Measurements from ENCODE around the gene TSPAN16.

TSPAN16 gene

DNA sequence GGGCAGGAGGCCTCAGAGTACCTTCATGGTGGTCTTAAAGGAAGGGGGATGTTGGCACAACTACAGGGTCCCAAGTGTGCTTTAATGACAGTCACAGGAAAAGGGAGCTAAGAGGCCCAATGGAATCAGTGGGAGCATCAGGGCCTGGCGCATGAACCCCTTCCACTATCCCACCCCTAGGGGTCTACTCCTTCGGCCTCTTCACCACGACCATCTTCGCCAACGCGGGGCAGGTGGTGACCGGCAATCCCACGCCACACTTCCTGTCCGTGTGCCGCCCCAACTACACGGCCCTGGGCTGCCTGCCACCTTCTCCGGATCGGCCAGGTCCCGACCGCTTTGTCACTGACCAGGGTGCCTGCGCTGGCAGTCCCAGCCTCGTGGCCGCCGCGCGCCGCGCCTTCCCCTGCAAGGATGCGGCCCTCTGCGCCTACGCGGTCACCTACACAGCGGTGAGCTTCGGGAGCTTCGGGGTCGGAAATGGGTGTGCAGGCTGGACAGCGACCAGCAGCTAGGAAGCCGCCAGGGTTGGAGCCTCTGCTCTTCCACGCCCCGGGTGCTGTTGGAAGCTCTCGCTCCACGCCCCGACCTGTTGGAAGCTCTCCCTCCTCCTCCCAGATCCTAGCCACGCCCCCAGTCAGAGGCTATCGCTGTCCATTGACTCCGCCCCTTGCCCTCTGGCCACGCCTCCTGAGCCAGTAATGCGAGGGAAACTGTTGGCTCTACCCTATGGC is 65.2 kb downstream of the TSPAN16 start:
- ATAC-seq (ENCODE audit: insufficient read depth, low read depth) (no peak), DNase-seq (no peak)
- peaks cover 4% of the 10 kb centered on the region for H3K36me3 ChIP-seq (ENCODE audit: insufficient read depth, low read length)
- no peak overlapping the region for H3K4me2 ChIP-seq (ENCODE audit: insufficient read depth, low read length)
- no peaks in the 10 kb centered on the region for H3K79me2 ChIP-seq (ENCODE audit: insufficient read depth, low read length)
- no peak overlapping the region for H3K4me3 ChIP-seq (ENCODE audit: low read depth in 1 of 2, low read length in 2 of 2)
- no peak overlapping the region for H3K27ac ChIP-seq (ENCODE audit: low read length)
- no peak overlapping the region for H2AFZ ChIP-seq (ENCODE audit: low read depth, low read length)
- H3K4me1 ChIP-seq (ENCODE audit: insufficient read depth, low read length) = peaks cover under 1% of the 10 kb centered on the region; the same call in 1 of the 2 replicates
- H3K27me3 ChIP-seq (ENCODE audit: insufficient read depth, low read length, poor library complexity) = no peaks in the 10 kb centered on the region
- H4K20me1 ChIP-seq (ENCODE audit: insufficient read depth, low read length) = peaks cover 3% of the 10 kb centered on the region; the same call in 1 of the 2 replicates
- no peak overlapping the region for H3K9ac ChIP-seq (ENCODE audit: low read depth, low read length)
- H3K9me3 ChIP-seq (ENCODE audit: insufficient read depth, low read length, severe bottlenecking) = no peaks in the 10 kb centered on the region
- TF ChIP-seq EZH2 (IDR thresholded peaks at IDR 0.05; ENCODE audit: borderline replicate concordance, low read depth, low read length, severe bottlenecking) = no peak
- TF ChIP-seq, protein P1, sequence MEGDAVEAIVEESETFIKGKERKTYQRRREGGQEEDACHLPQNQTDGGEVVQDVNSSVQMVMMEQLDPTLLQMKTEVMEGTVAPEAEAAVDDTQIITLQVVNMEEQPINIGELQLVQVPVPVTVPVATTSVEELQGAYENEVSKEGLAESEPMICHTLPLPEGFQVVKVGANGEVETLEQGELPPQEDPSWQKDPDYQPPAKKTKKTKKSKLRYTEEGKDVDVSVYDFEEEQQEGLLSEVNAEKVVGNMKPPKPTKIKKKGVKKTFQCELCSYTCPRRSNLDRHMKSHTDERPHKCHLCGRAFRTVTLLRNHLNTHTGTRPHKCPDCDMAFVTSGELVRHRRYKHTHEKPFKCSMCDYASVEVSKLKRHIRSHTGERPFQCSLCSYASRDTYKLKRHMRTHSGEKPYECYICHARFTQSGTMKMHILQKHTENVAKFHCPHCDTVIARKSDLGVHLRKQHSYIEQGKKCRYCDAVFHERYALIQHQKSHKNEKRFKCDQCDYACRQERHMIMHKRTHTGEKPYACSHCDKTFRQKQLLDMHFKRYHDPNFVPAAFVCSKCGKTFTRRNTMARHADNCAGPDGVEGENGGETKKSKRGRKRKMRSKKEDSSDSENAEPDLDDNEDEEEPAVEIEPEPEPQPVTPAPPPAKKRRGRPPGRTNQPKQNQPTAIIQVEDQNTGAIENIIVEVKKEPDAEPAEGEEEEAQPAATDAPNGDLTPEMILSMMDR (IDR thresholded peaks at IDR 0.05; ENCODE audit: borderline replicate concordance, extremely low read depth, low read length, poor library complexity, severe bottlenecking) = no peak

DNA sequence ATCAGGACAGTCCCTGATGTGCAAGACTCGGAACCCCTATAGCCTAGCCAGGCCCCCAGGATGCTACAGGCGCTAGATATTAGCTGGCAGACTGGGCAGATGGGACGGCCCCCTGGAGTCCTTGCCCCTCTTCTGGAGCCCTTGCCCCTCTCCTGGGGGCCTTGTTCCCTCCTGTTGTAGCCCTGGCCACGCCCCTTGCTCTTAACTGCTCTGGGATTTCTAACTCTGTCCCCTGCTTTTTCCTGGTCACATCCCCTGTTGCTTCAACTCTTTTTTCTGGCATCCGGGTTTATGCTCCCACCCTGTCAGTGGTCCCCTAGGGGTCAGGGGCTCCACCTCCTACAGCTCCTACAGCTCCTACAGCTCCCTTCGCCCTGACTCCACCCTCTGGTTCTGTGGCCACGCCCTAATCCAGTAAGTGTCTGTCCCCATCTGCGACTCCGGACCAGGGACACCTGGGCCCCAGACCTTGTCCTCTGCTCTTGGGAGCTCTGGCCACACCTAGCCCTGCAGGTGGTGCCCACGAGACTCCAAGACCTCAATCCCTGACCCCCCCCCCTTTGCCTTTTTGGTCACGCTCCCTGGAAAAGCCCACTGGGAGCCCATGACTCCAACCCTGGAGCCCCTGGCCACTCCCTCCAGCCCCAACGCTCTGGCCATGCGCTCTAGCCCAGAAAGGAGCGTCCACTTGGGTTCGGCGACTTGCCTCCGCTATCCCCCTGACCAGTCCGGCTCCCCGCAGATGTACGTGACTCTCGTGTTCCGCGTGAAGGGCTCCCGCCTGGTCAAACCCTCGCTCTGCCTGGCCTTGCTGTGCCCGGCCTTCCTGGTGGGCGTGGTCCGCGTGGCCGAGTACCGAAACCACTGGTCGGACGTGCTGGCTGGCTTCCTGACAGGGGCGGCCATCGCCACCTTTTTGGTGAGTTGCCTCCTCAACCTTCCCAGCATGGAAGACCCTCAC is 66.1 kb downstream of the TSPAN16 start:
- no peaks in the 10 kb centered on the region for H3K4me1 ChIP-seq (ENCODE audit: insufficient read depth, low read length)
- peaks cover 4% of the 10 kb centered on the region for H3K36me3 ChIP-seq (ENCODE audit: insufficient read depth, low read length)
- no peak for TF ChIP-seq EZH2 (IDR thresholded peaks at IDR 0.05; ENCODE audit: borderline replicate concordance, low read depth, low read length, severe bottlenecking)
- TF ChIP-seq, protein P1 (IDR thresholded peaks at IDR 0.05; ENCODE audit: borderline replicate concordance, extremely low read depth, low read length, poor library complexity, severe bottlenecking) = no peak
- ATAC-seq (ENCODE audit: insufficient read depth, low read depth) = no peak
- no peak overlapping the region for H3K9ac ChIP-seq (ENCODE audit: low read depth, low read length)
- no peak for DNase-seq
- no peak overlapping the region for H2AFZ ChIP-seq (ENCODE audit: low read depth, low read length)
- no peak overlapping the region for H3K4me3 ChIP-seq (ENCODE audit: low read depth in 1 of 2, low read length in 2 of 2)
- H3K9me3 ChIP-seq (ENCODE audit: insufficient read depth, low read length, severe bottlenecking) = no peaks in the 10 kb centered on the region
- H3K27me3 ChIP-seq (ENCODE audit: insufficient read depth, low read length, poor library complexity) = no peaks in the 10 kb centered on the region
- H3K4me2 ChIP-seq (ENCODE audit: insufficient read depth, low read length) = no peak overlapping the region
- H4K20me1 ChIP-seq (ENCODE audit: insufficient read depth, low read length) = no peaks in the 10 kb centered on the region; the same call in 1 of the 2 replicates
- no peak overlapping the region for H3K27ac ChIP-seq (ENCODE audit: low read length)
- H3K79me2 ChIP-seq (ENCODE audit: insufficient read depth, low read length) = no peaks in the 10 kb centered on the region

DNA sequence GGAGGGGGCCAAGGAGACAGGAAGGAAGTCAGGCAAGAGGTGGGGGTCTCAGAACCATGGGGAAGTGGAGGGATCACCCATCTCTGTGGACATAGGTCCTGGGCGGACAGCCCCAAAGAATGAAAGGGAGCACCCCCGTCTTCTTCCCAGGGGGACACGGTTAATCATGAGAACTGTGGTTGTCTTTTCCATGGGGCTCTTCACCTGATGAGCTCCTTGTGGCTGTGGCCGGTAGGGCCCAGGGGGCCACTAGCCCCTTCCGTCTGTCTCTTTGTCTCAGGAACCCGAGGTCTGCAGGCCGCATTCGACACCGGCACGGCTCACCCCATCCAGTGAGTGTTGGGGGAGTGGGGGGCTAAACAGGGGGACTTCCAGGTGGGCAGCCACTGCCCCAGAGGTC is 67.9 kb downstream of the TSPAN16 start:
- ATAC-seq (ENCODE audit: insufficient read depth, low read depth) (no peak), DNase-seq (no peak)
- H2AFZ ChIP-seq (ENCODE audit: low read depth, low read length) = no peak overlapping the region
- H3K4me2 ChIP-seq (ENCODE audit: insufficient read depth, low read length) = no peak overlapping the region
- H3K4me1 ChIP-seq (ENCODE audit: insufficient read depth, low read length) = no peaks in the 10 kb centered on the region
- no peaks in the 10 kb centered on the region for H3K9me3 ChIP-seq (ENCODE audit: insufficient read depth, low read length, severe bottlenecking)
- H3K79me2 ChIP-seq (ENCODE audit: insufficient read depth, low read length) = no peaks in the 10 kb centered on the region
- no peaks in the 10 kb centered on the region for H3K27me3 ChIP-seq (ENCODE audit: insufficient read depth, low read length, poor library complexity)
- no peak overlapping the region for H3K4me3 ChIP-seq (ENCODE audit: low read depth in 1 of 2, low read length in 2 of 2)
- H4K20me1 ChIP-seq (ENCODE audit: insufficient read depth, low read length) = no peaks in the 10 kb centered on the region; the same call in 1 of the 2 replicates
- H3K36me3 ChIP-seq (ENCODE audit: insufficient read depth, low read length) = peaks cover 6% of the 10 kb centered on the region
- H3K27ac ChIP-seq (ENCODE audit: low read length) = no peak overlapping the region
- no peak for TF ChIP-seq EZH2 (IDR thresholded peaks at IDR 0.05; ENCODE audit: borderline replicate concordance, low read depth, low read length, severe bottlenecking)
- TF ChIP-seq, protein P1 (IDR thresholded peaks at IDR 0.05; ENCODE audit: borderline replicate concordance, extremely low read depth, low read length, poor library complexity, severe bottlenecking) = no peak
- no peak overlapping the region for H3K9ac ChIP-seq (ENCODE audit: low read depth, low read length)

All from DND-41 (cell line).